Measurements from ENCODE around the gene CATSPERE.
"Not testable (repeated sequence)": the region's sequence is repeated elsewhere in the genome, so short reads cannot be mapped to it uniquely, and the experiment has no call there.

GRCh38 chr1:244661569-244662312, 200.7 kb downstream of the CATSPERE start:
- not testable (repeated sequence) for TF ChIP-seq CTCF (IDR thresholded peaks at IDR 0.05; ENCODE audit: extremely low read depth in 1 of 2, insufficient read depth in 1 of 2, low read depth in 1 of 2, low read length in 2 of 2); POLR2AphosphoS5 (IDR thresholded peaks at IDR 0.05; ENCODE audit: insufficient read depth, low read depth, low read length); EZH2 (IDR thresholded peaks at IDR 0.05; ENCODE audit: borderline replicate concordance, low read depth, low read length, severe bottlenecking); FOS (IDR thresholded peaks at IDR 0.05; ENCODE audit: borderline replicate concordance, insufficient read depth, low read length); JUN (IDR thresholded peaks at IDR 0.05; ENCODE audit: borderline replicate concordance, insufficient read depth, insufficient read length, low read depth)

Measured in endothelial cell of umbilical vein (primary cell).